Testis (tissue), 3 donors: Measurements from ENCODE around the gene CPSF4. TPM values are rescaled to one million over a fixed set of nuclear protein-coding genes. Genes with fewer than 3 reads are reported as not detected.

Experiments
- DNase-seq: peaks from one replicate; pipeline ENCODE4 v3.0.0-alpha.2; 2019
- H3K27ac ChIP-seq, 2 donors: fragments of 200-600 bp; sonication (generic); one replicate each; pipeline ENCODE4 v1.5.1; 2019
- H3K27me3 ChIP-seq: fragments of 200-600 bp; sonication (generic); one replicate; pipeline ENCODE4 v1.5.1; 2019
- H3K36me3 ChIP-seq: fragments of 200-600 bp; sonication (generic); one replicate; pipeline ENCODE4 v1.5.1; 2017; ENCODE audit warnings: low read depth; ENCODE audit errors: missing control alignments
- H3K4me1 ChIP-seq: fragments of 200-600 bp; sonication (generic); one replicate; pipeline ENCODE4 v1.5.1; 2019
- H3K4me3 ChIP-seq, 2 donors: fragments of 200-600 bp; sonication (generic); one replicate each; pipeline ENCODE4 v1.5.1; 2017 to 2019
- H3K9me3 ChIP-seq: fragments of 200-600 bp; sonication (generic); one replicate; pipeline ENCODE4 v1.5.1; 2017
- CTCF ChIP-seq, 3 experiments: fragments of 450-650 bp in 2 of 3; fragments of 200-600 bp in 1 of 3; sonication (generic) in 1 of 3; IDR thresholded peaks; one replicate each; pipeline ENCODE4 v1.5.1; 2016 to 2019; ENCODE audit warnings: antibody characterized with exemption in 3 of 3, mild to moderate bottlenecking in 2 of 3, moderate library complexity in 1 of 3
- POLR2A ChIP-seq: fragments of 450-650 bp; IDR thresholded peaks from one replicate; pipeline ENCODE4 v1.6.1; 2017; ENCODE audit warnings: antibody characterized with exemption, mild to moderate bottlenecking, moderate library complexity
- WGBS, 2 donors: methylation state at CpG; one replicate each; pipeline ENCODE4 v1.1.5; 2018; 5-methylcytosine and 5-hydroxymethylcytosine counted together
- intact Hi-C: fragments of 100-400 bp; cut with DNase I; formaldehyde crosslinking; loops from one replicate; pipeline ENCODE4 v1.15.1; 2023; ENCODE audit warnings: low total_unique reads
- polyA plus RNA-seq: library from polyadenylated mRNA; stranded (reverse); fragments of 350-450 nt; fragmentation: Illumina TruSeq; extraction: RNeasy Lipid Tissue Mini Kit (QIAGEN cat#74804); gene quantifications from one replicate; pipeline ENCODE4 v1.2.3, GENCODE V29; 2014; ENCODE audit warnings: low read depth, low replicate concordance; ENCODE audit not compliant: insufficient read depth
- total RNA-seq, 2 donors: library from RNA; depleted of rRNA; stranded (reverse); fragments of >200 nt; gene quantifications; one replicate each; pipeline ENCODE4 v1.2.3, GENCODE V29; 2016

CPSF4 gene
- total and polyA plus RNA-seq, 3 donors from 2014 or later, result 82.4 to 130 (median 107) TPM

GRCh38 chr7:99449326-99449725 is 10.6 kb downstream of the CPSF4 start:
- DNase-seq, result no peak
- intact Hi-C loops, result no loop called here
- H3K4me3 ChIP-seq, result no peak overlapping the region
- no peak for TF ChIP-seq CTCF (IDR thresholded peaks at IDR 0.05)
- no peaks in the 10 kb centered on the region for H3K9me3 ChIP-seq
- H3K27ac ChIP-seq, result no peak overlapping the region
- no peaks in the 10 kb centered on the region for H3K27me3 ChIP-seq
- WGBS, 2 donors, result 90 to 100% methylated on average over 5 of the region's 5 CpGs
- no peaks in the 10 kb centered on the region for H3K36me3 ChIP-seq
- H3K4me1 ChIP-seq, result peaks cover 9% of the 10 kb centered on the region

GRCh38 chr7:99451936-99452335 is 13.2 kb downstream of the CPSF4 start:
- Histone ChIP-seq H3K4me1 (peaks cover 10% of the 10 kb centered on the region), H3K36me3 (no peaks in the 10 kb centered on the region), H3K4me3 (no peak overlapping the region), H3K27me3 (no peaks in the 10 kb centered on the region), H3K9me3 (no peaks in the 10 kb centered on the region), H3K27ac (no peak overlapping the region)
- intact Hi-C loops, result no loop called here
- WGBS, 2 donors, result 83% methylated on average over 2 to 8 of the region's 8 CpGs
- no peak for DNase-seq
- TF ChIP-seq CTCF (IDR thresholded peaks at IDR 0.05) (no peak), POLR2A (no peak)

- 83% methylated on average over 13 of the region's 13 CpGs; no CpG with 5 or more reads in 1 of the 2 donors for WGBS, 2 donors
- no peak overlapping the region for H3K27ac ChIP-seq
- no peaks in the 10 kb centered on the region for H3K9me3 ChIP-seq
- intact Hi-C loops, result no loop called here
- TF ChIP-seq POLR2A (no peak), CTCF (IDR thresholded peaks at IDR 0.05) (no peak)
- no peak overlapping the region for H3K4me3 ChIP-seq
- H3K4me1 ChIP-seq, result peaks cover 10% of the 10 kb centered on the region
- DNase-seq, result no peak
- no peaks in the 10 kb centered on the region for H3K36me3 ChIP-seq
- no peaks in the 10 kb centered on the region for H3K27me3 ChIP-seq
Observed at GRCh38 chr7:99452541-99452940, 13.8 kb downstream of the CPSF4 start.

- Histone ChIP-seq H3K27me3 (no peaks in the 10 kb centered on the region), H3K9me3 (no peaks in the 10 kb centered on the region), H3K4me3 (no peak overlapping the region), H3K27ac (peak overlapping the region in 1 of 2 donors; percentile 64), H3K4me1 (peaks cover 10% of the 10 kb centered on the region), H3K36me3 (no peaks in the 10 kb centered on the region)
- TF ChIP-seq POLR2A, result no peak
- no peak for TF ChIP-seq CTCF (IDR thresholded peaks at IDR 0.05)
- DNase-seq, result no peak
- WGBS, 2 donors, result 71 to 91% methylated on average over 11 of the region's 11 CpGs
- intact Hi-C loops, result no loop called here
Observed at GRCh38 chr7:99453105-99453504, 14.4 kb downstream of the CPSF4 start.

GRCh38 chr7:99455874-99456273 is 17.1 kb downstream of the CPSF4 start:
- DNase-seq, result no peak
- intact Hi-C loops, result no loop called here

More at GRCh38 chr7:99455874-99456273, 17.1 kb downstream of the CPSF4 start:
- TF ChIP-seq CTCF (IDR thresholded peaks at IDR 0.05) (no peak), POLR2A (no peak)
- Histone ChIP-seq H3K27ac (no peak overlapping the region), H3K9me3 (no peaks in the 10 kb centered on the region), H3K36me3 (no peaks in the 10 kb centered on the region), H3K27me3 (no peaks in the 10 kb centered on the region), H3K4me3 (no peak overlapping the region), H3K4me1 (peaks cover 14% of the 10 kb centered on the region)
- WGBS, 2 donors, result 75% methylated on average over 9 of the region's 9 CpGs; no CpG with 5 or more reads in 1 of the 2 donors
